ENCODE results near the gene NR6A1.

Gene NR6A1

DNA sequence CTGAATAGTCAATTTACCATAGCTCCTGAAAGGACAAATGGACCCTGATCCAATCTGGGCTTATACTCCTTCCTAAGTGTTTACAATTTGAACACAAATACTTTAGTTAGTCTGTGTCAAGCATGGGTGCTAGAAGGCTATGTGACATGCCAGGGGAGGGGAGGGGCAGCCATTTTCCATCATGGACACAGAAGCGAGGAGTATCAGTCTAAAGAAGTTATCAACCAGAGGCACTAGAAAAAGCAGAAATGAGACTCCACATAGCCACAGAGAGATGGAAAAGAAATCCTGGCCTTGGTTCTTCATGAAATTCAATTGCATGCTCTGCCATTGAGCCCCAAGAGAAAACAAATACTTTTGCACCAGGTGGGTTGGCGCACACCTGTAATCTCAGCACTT lies 61.8 kb downstream of the NR6A1 start:
- Histone ChIP-seq H3K27me3 (ENCODE audit: control insufficient read depth in 1 of 2, insufficient read depth in 2 of 2, low read length in 2 of 2) (no peaks in the 10 kb centered on the region), H3K36me3 (ENCODE audit: control insufficient read depth in 1 of 2, insufficient read depth in 2 of 2, low read length in 2 of 2) (no peaks in the 10 kb centered on the region), H3K9me3 (ENCODE audit: control insufficient read depth in 1 of 2, low read length in 2 of 2) (no peaks in the 10 kb centered on the region), H3K27ac (ENCODE audit: low read depth, low read length) (no peak overlapping the region), H3K9ac (ENCODE audit: low read depth in 1 of 2, low read length in 2 of 2) (no peak overlapping the region), H3K4me3 (ENCODE audit: low read depth in 1 of 2, low read length in 2 of 2) (no peak overlapping the region), H3K4me1 (ENCODE audit: control insufficient read depth in 1 of 2, insufficient read depth in 2 of 2, low read length in 2 of 2) (peaks cover 10 to 13% of the 10 kb centered on the region in 2 donors)

DNA sequence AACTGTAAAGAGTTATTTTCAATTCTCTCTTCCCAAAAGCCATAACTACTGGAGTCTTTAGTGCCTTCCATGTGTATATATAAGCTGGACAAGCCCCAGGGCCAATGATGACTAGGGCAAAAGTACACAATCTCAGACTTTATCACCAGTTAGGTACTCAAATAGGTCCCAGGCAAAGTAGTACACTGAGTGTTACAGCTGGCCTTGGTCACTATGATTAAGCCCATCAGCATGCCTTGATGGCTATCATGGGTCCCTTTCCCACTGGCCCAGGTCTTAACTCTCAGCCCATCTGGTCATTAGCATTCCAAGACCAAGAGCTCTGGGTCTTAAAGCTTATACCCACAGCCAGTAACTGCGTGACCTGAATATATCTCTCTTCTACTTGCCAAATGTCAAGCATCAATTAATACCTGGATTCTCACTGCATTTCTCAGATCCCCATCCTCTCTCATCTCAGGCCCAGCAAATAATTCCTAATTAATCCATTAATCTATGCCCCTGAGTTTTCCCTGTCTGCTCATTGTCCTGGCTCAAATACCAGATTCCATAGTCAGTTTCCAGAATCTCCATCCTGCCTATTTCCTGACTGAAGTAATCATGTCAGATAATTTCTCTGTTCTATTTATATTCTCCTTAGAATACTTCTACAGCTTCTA lies 62.3 kb downstream of the NR6A1 start:
- Histone ChIP-seq H3K9ac (ENCODE audit: low read depth in 1 of 2, low read length in 2 of 2) (no peak overlapping the region), H3K27me3 (ENCODE audit: control insufficient read depth in 1 of 2, insufficient read depth in 2 of 2, low read length in 2 of 2) (no peaks in the 10 kb centered on the region), H3K27ac (ENCODE audit: low read depth, low read length) (no peak overlapping the region), H3K36me3 (ENCODE audit: control insufficient read depth in 1 of 2, insufficient read depth in 2 of 2, low read length in 2 of 2) (no peaks in the 10 kb centered on the region), H3K9me3 (ENCODE audit: control insufficient read depth in 1 of 2, low read length in 2 of 2) (no peaks in the 10 kb centered on the region), H3K4me3 (ENCODE audit: low read depth in 1 of 2, low read length in 2 of 2) (no peak overlapping the region), H3K4me1 (ENCODE audit: control insufficient read depth in 1 of 2, insufficient read depth in 2 of 2, low read length in 2 of 2) (peaks cover 10 to 13% of the 10 kb centered on the region in 2 donors)

GRCh38 chr9:124708074-124708473 lies 63.0 kb downstream of the NR6A1 start:
- no peak overlapping the region for H3K9ac ChIP-seq (ENCODE audit: low read depth in 1 of 2, low read length in 2 of 2)

GRCh38 chr9:124707666-124708065 lies 63.4 kb downstream of the NR6A1 start:
- no peaks in the 10 kb centered on the region for H3K9me3 ChIP-seq (ENCODE audit: control insufficient read depth in 1 of 2, low read length in 2 of 2)
- H3K27ac ChIP-seq (ENCODE audit: low read depth, low read length): no peak overlapping the region
- no peaks in the 10 kb centered on the region for H3K27me3 ChIP-seq (ENCODE audit: control insufficient read depth in 1 of 2, insufficient read depth in 2 of 2, low read length in 2 of 2)
- H3K9ac ChIP-seq (ENCODE audit: low read depth in 1 of 2, low read length in 2 of 2): no peak overlapping the region
- no peak overlapping the region for H3K4me3 ChIP-seq (ENCODE audit: low read depth in 1 of 2, low read length in 2 of 2)
- H3K36me3 ChIP-seq (ENCODE audit: control insufficient read depth in 1 of 2, insufficient read depth in 2 of 2, low read length in 2 of 2): no peaks in the 10 kb centered on the region
- H3K4me1 ChIP-seq (ENCODE audit: control insufficient read depth in 1 of 2, insufficient read depth in 2 of 2, low read length in 2 of 2): peaks cover 10 to 13% of the 10 kb centered on the region in 2 donors

More at GRCh38 chr9:124708074-124708473, 63.0 kb downstream of the NR6A1 start:
- Histone ChIP-seq H3K27me3 (ENCODE audit: control insufficient read depth in 1 of 2, insufficient read depth in 2 of 2, low read length in 2 of 2) (no peaks in the 10 kb centered on the region), H3K9me3 (ENCODE audit: control insufficient read depth in 1 of 2, low read length in 2 of 2) (no peaks in the 10 kb centered on the region), H3K27ac (ENCODE audit: low read depth, low read length) (no peak overlapping the region), H3K4me1 (ENCODE audit: control insufficient read depth in 1 of 2, insufficient read depth in 2 of 2, low read length in 2 of 2) (peaks cover 10 to 13% of the 10 kb centered on the region in 2 donors), H3K36me3 (ENCODE audit: control insufficient read depth in 1 of 2, insufficient read depth in 2 of 2, low read length in 2 of 2) (no peaks in the 10 kb centered on the region), H3K4me3 (ENCODE audit: low read depth in 1 of 2, low read length in 2 of 2) (no peak overlapping the region)

DNA sequence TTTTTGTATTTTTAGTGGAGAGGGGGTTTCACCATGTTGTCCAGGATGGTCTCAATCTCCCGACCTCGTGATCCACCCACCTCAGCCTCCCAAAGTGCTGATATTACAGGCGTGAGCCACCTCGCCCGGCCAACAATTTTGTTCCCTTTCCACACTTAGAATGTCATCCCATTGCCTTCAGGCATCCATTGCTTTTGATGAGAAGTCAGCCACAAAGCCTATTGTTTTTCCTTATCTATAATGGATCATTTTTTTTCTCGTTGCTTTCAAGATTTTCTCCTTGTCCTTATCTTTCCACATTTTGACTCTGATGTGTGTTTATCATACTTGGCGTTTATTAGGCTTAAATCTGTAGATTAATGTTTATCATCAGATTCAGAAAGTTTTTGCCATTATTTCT lies 64.4 kb downstream of the NR6A1 start:
- no peak overlapping the region for H3K4me3 ChIP-seq (ENCODE audit: low read depth in 1 of 2, low read length in 2 of 2)
- no peak overlapping the region for H3K27ac ChIP-seq (ENCODE audit: low read depth, low read length)
- H3K27me3 ChIP-seq (ENCODE audit: control insufficient read depth in 1 of 2, insufficient read depth in 2 of 2, low read length in 2 of 2): no peaks in the 10 kb centered on the region
- no peak overlapping the region for H3K9ac ChIP-seq (ENCODE audit: low read depth in 1 of 2, low read length in 2 of 2)
- H3K36me3 ChIP-seq (ENCODE audit: control insufficient read depth in 1 of 2, insufficient read depth in 2 of 2, low read length in 2 of 2): no peaks in the 10 kb centered on the region
- H3K9me3 ChIP-seq (ENCODE audit: control insufficient read depth in 1 of 2, low read length in 2 of 2): no peaks in the 10 kb centered on the region
- peaks cover 10 to 13% of the 10 kb centered on the region in 2 donors for H3K4me1 ChIP-seq (ENCODE audit: control insufficient read depth in 1 of 2, insufficient read depth in 2 of 2, low read length in 2 of 2)

GRCh38 chr9:124699575-124699974 lies 71.5 kb downstream of the NR6A1 start:
- H3K36me3 ChIP-seq (ENCODE audit: control insufficient read depth in 1 of 2, insufficient read depth in 2 of 2, low read length in 2 of 2): no peaks in the 10 kb centered on the region
- no peaks in the 10 kb centered on the region for H3K9me3 ChIP-seq (ENCODE audit: control insufficient read depth in 1 of 2, low read length in 2 of 2)
- H3K27ac ChIP-seq (ENCODE audit: low read depth, low read length): no peak overlapping the region
- no peaks in the 10 kb centered on the region for H3K27me3 ChIP-seq (ENCODE audit: control insufficient read depth in 1 of 2, insufficient read depth in 2 of 2, low read length in 2 of 2)
- H3K4me3 ChIP-seq (ENCODE audit: low read depth in 1 of 2, low read length in 2 of 2): no peak overlapping the region
- no peak overlapping the region for H3K9ac ChIP-seq (ENCODE audit: low read depth in 1 of 2, low read length in 2 of 2)
- H3K4me1 ChIP-seq (ENCODE audit: control insufficient read depth in 1 of 2, insufficient read depth in 2 of 2, low read length in 2 of 2): no peaks in the 10 kb centered on the region

GRCh38 chr9:124698265-124698664 lies 72.8 kb downstream of the NR6A1 start:
- Histone ChIP-seq H3K27me3 (ENCODE audit: control insufficient read depth in 1 of 2, insufficient read depth in 2 of 2, low read length in 2 of 2) (no peaks in the 10 kb centered on the region), H3K9ac (ENCODE audit: low read depth in 1 of 2, low read length in 2 of 2) (no peak overlapping the region), H3K27ac (ENCODE audit: low read depth, low read length) (no peak overlapping the region), H3K4me1 (ENCODE audit: control insufficient read depth in 1 of 2, insufficient read depth in 2 of 2, low read length in 2 of 2) (no peaks in the 10 kb centered on the region), H3K4me3 (ENCODE audit: low read depth in 1 of 2, low read length in 2 of 2) (no peak overlapping the region), H3K36me3 (ENCODE audit: control insufficient read depth in 1 of 2, insufficient read depth in 2 of 2, low read length in 2 of 2) (no peaks in the 10 kb centered on the region), H3K9me3 (ENCODE audit: control insufficient read depth in 1 of 2, low read length in 2 of 2) (no peaks in the 10 kb centered on the region)

GRCh38 chr9:124697326-124698200 lies 73.5 kb downstream of the NR6A1 start:
- H3K4me1 ChIP-seq (ENCODE audit: control insufficient read depth in 1 of 2, insufficient read depth in 2 of 2, low read length in 2 of 2): no peaks in the 10 kb centered on the region
- H3K36me3 ChIP-seq (ENCODE audit: control insufficient read depth in 1 of 2, insufficient read depth in 2 of 2, low read length in 2 of 2): no peaks in the 10 kb centered on the region
- H3K27ac ChIP-seq (ENCODE audit: low read depth, low read length): no peak overlapping the region
- no peak overlapping the region for H3K9ac ChIP-seq (ENCODE audit: low read depth in 1 of 2, low read length in 2 of 2)
- no peaks in the 10 kb centered on the region for H3K27me3 ChIP-seq (ENCODE audit: control insufficient read depth in 1 of 2, insufficient read depth in 2 of 2, low read length in 2 of 2)
- H3K9me3 ChIP-seq (ENCODE audit: control insufficient read depth in 1 of 2, low read length in 2 of 2): no peaks in the 10 kb centered on the region
- H3K4me3 ChIP-seq (ENCODE audit: low read depth in 1 of 2, low read length in 2 of 2): no peak overlapping the region

DNA sequence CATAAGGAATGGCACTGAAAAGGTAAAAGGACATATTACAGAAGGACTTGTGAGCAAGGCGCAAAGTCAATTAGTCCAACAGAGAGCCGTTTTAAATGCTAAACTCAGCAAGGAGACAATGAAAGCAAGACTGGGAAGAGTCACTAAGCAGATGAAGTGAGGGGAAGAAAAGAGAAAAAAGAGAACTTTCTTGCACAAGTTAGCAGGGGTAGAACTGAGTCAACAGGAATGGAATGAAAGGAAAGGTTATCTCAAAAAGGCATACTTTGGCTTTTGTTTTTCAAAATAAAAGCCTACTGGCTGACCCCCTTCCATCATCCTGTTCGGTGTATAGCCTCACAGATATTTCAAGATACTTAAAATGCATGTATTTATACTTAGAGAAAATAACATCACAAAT lies 75.0 kb downstream of the NR6A1 start:
- no peaks in the 10 kb centered on the region for H3K36me3 ChIP-seq (ENCODE audit: control insufficient read depth in 1 of 2, insufficient read depth in 2 of 2, low read length in 2 of 2)
- H3K27me3 ChIP-seq (ENCODE audit: control insufficient read depth in 1 of 2, insufficient read depth in 2 of 2, low read length in 2 of 2): no peaks in the 10 kb centered on the region
- H3K4me1 ChIP-seq (ENCODE audit: control insufficient read depth in 1 of 2, insufficient read depth in 2 of 2, low read length in 2 of 2): no peaks in the 10 kb centered on the region
- H3K4me3 ChIP-seq (ENCODE audit: low read depth in 1 of 2, low read length in 2 of 2): no peak overlapping the region
- H3K9me3 ChIP-seq (ENCODE audit: control insufficient read depth in 1 of 2, low read length in 2 of 2): no peaks in the 10 kb centered on the region
- H3K9ac ChIP-seq (ENCODE audit: low read depth in 1 of 2, low read length in 2 of 2): no peak overlapping the region
- no peak overlapping the region for H3K27ac ChIP-seq (ENCODE audit: low read depth, low read length)

- no peaks in the 10 kb centered on the region for H3K27me3 ChIP-seq (ENCODE audit: control insufficient read depth in 1 of 2, insufficient read depth in 2 of 2, low read length in 2 of 2)
- no peak overlapping the region for H3K9ac ChIP-seq (ENCODE audit: low read depth in 1 of 2, low read length in 2 of 2)
- H3K9me3 ChIP-seq (ENCODE audit: control insufficient read depth in 1 of 2, low read length in 2 of 2): no peaks in the 10 kb centered on the region
- no peaks in the 10 kb centered on the region for H3K4me1 ChIP-seq (ENCODE audit: control insufficient read depth in 1 of 2, insufficient read depth in 2 of 2, low read length in 2 of 2)
- H3K27ac ChIP-seq (ENCODE audit: low read depth, low read length): no peak overlapping the region
- H3K4me3 ChIP-seq (ENCODE audit: low read depth in 1 of 2, low read length in 2 of 2): no peak overlapping the region
- no peaks in the 10 kb centered on the region for H3K36me3 ChIP-seq (ENCODE audit: control insufficient read depth in 1 of 2, insufficient read depth in 2 of 2, low read length in 2 of 2)
Measured at GRCh38 chr9:124695280-124695890, 75.7 kb downstream of the NR6A1 start.

Measured in duodenal mucosa (tissue), 2 donors.